LNCAP (cell line): Measurements from ENCODE around the gene SLX4IP.

Experiments
- CTCF ChIP-seq: fragments of 450-650 bp; IDR thresholded peaks from 2 replicates; pipeline ENCODE4 v1.5.1; 2017; ENCODE audit warnings: mild to moderate bottlenecking

Gene SLX4IP

GRCh38 chr20:10634211-10634610 lies 199.1 kb downstream of the SLX4IP start:
- no peak for TF ChIP-seq CTCF

- no peak for TF ChIP-seq CTCF
These were observed 199.7 kb downstream of the SLX4IP start for GRCh38 chr20:10634683-10635411.

GRCh38 chr20:10635476-10636208 lies 200.5 kb downstream of the SLX4IP start:
- no peak for TF ChIP-seq CTCF

GRCh38 chr20:10636326-10636818 lies 201.3 kb downstream of the SLX4IP start:
- no peak for TF ChIP-seq CTCF

GRCh38 chr20:10637031-10637559 lies 202.0 kb downstream of the SLX4IP start:
- no peak for TF ChIP-seq CTCF

GRCh38 chr20:10637563-10637962 lies 202.5 kb downstream of the SLX4IP start:
- no peak for TF ChIP-seq CTCF

GRCh38 chr20:10639077-10639736 lies 204.1 kb downstream of the SLX4IP start:
- TF ChIP-seq CTCF: no peak
